ENCODE data around the gene IGF2. TPM values are rescaled to one million over a fixed set of nuclear protein-coding genes. Genes with fewer than 3 reads are reported as not detected.

IGF2 gene
- total and polyA plus RNA-seq, 10 of the 15 experiments (the other 5 are each of a cell fraction or from before 2014, with no cell fraction given): 0.41 TPM; not detected in 9

- no peak overlapping the region for H3K27ac ChIP-seq (ENCODE audit: control insufficient read depth, insufficient read depth)
- ATAC-seq (no peak), FAIRE-seq (no peak), DNase-seq (ENCODE audit: low read depth, low spot score) (no peak)
- CTCF ChIA-PET: interaction anchor here (0.9 to 1.3 kb wide), 3 partner anchors 9 to 335 kb away, joined by 3 read pairs; no protein-coding TSS in a partner anchor
- H2AFZ ChIP-seq (ENCODE audit: control insufficient read depth, low read depth, low read length): no peak overlapping the region
- H3K27me3 ChIP-seq (replicated peaks in 1 of 2; ENCODE audit: control insufficient read depth in 2 of 2, insufficient read depth in 2 of 2, low read length in 1 of 2): no peaks in the 10 kb centered on the region
- H3K9me3 ChIP-seq (replicated peaks; ENCODE audit: control insufficient read depth, insufficient read depth, low read length): no peaks in the 10 kb centered on the region
- RAD21 ChIA-PET (ENCODE audit: unreplicated experiment): no interaction called here
- no peak overlapping the region for H3K9ac ChIP-seq (ENCODE audit: control insufficient read depth, insufficient read depth, low read length)
- H3K4me1 ChIP-seq (ENCODE audit: control insufficient read depth, insufficient read depth, low read length): no peaks in the 10 kb centered on the region
- in situ Hi-C loops (cut with MboI): no loop called here
- SMC1A ChIA-PET (ENCODE audit: uncharacterized antibody, unreplicated experiment): no interaction called here
- no TSS peak for BruUV-seq (replicated peaks)
- no peaks in the 10 kb centered on the region for H3K79me2 ChIP-seq (ENCODE audit: control insufficient read depth, insufficient read depth, low read length)
- H3K4me2 ChIP-seq (ENCODE audit: control insufficient read depth, insufficient read depth): no peak overlapping the region
- TF ChIP-seq CHD1 (IDR thresholded peaks at IDR 0.05; ENCODE audit: low read depth, low read length) (no peak), POLR2A (IDR thresholded peaks at IDR 0.05; ENCODE audit: low read depth, low read length) (no peak), ZSCAN29 (IDR thresholded peaks at IDR 0.05) (no peak), CEBPB (IDR thresholded peaks at IDR 0.05; ENCODE audit: borderline replicate concordance in 1 of 2, low read depth in 2 of 2, low read length in 2 of 2) (no peak), NFXL1 (IDR thresholded peaks at IDR 0.05; ENCODE audit: borderline replicate concordance) (no peak), NR2C1 (IDR thresholded peaks at IDR 0.05) (no peak), MTA3 (IDR thresholded peaks at IDR 0.05; ENCODE audit: borderline replicate concordance, low read length) (no peak), ZBTB11 (CRISPR knock-in tag; IDR thresholded peaks at IDR 0.05) (no peak), EP300 (IDR thresholded peaks at IDR 0.05; ENCODE audit: borderline replicate concordance in 1 of 2, control insufficient read depth in 1 of 2, low read depth in 2 of 2, low read length in 2 of 2) (no peak), MYB (IDR thresholded peaks at IDR 0.05; ENCODE audit: borderline replicate concordance, low read depth, low read length) (no peak), CEBPZ (IDR thresholded peaks at IDR 0.05; ENCODE audit: low read depth, low read length) (no peak), BCL3 (IDR thresholded peaks at IDR 0.05; ENCODE audit: borderline replicate concordance, insufficient read depth, low read depth, low read length, poor library complexity, severe bottlenecking) (no peak)
- intact Hi-C loops (cut with micrococcal nuclease; ENCODE audit: unreplicated experiment): no loop called here
- H3K36me3 ChIP-seq (ENCODE audit: control insufficient read depth in 2 of 2, insufficient read depth in 2 of 2, low read length in 1 of 2): no peaks in the 10 kb centered on the region
- POLR2A ChIA-PET: no interaction called here
- 37% methylated on average over 36 of the region's 36 CpGs for WGBS (ENCODE audit: insufficient coverage, insufficient replicate concordance, low lambda C conversion rate, missing lambda C conversion rate)
- H4K20me1 ChIP-seq (ENCODE audit: control insufficient read depth, insufficient read depth): no peaks in the 10 kb centered on the region
- no peak overlapping the region for H3K4me3 ChIP-seq
Observed at GRCh38 chr11:2159536-2160413, 20.6 kb upstream of the IGF2 start.

Data from GM12878 (cell line).